ENCODE data around the gene SRGAP2C. TPM values are rescaled to one million over a fixed set of nuclear protein-coding genes. Genes with fewer than 3 reads are reported as not detected.
A peak's percentile ranks its signal among the peaks of the same experiment; 100 is the strongest.
"Not testable (repeated sequence)": the region's sequence is repeated elsewhere in the genome, so short reads cannot be mapped to it uniquely, and the experiment has no call there.

The SRGAP2C gene
- total RNA-seq, 6 experiments from 2014 or later: 3.7 to 7.3 (median 5.4) TPM

DNA sequence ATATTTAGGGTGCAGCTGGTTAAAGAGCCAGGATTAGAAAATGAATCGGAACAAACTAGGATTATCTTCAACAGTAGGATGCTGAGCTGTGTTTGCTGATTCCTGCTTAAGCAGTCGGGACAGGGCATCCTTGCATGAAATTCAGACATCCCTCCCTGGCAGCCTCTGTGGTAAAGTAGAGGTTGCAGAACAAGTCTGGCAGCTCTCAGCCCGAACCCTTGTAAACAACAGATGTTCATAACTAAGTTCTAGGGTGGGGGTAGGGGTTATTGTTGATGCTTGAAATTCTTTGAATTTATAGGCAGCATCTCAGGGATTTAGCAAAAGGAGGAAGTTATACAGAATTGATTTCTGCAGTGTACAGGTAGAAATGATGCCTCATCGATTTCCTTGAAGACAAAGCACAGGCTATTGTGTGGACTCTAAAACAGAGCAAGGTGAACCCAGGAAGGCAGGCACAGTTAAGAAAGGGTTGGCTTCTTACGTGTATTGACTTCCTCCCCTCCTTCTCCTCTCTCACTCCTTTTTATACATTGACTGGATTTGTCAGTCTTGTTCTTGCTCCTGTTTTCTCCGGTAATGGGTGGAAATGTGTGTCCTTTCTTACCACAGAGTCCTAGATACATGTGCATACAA is 114.9 kb downstream of the SRGAP2C start:
- H3K27me3 ChIP-seq; H3K4me1 ChIP-seq; intact Hi-C loops (cut with DNase I); H3K27ac ChIP-seq; H3K36me3 ChIP-seq; H3K4me3 ChIP-seq; ATAC-seq; H3K9me3 ChIP-seq; DNase-seq: not testable (repeated sequence)
- 70% methylated on average over 2 of the region's 6 CpGs for WGBS (ENCODE audit: insufficient coverage, low coverage, low lambda C conversion rate, missing lambda C conversion rate)

DNA sequence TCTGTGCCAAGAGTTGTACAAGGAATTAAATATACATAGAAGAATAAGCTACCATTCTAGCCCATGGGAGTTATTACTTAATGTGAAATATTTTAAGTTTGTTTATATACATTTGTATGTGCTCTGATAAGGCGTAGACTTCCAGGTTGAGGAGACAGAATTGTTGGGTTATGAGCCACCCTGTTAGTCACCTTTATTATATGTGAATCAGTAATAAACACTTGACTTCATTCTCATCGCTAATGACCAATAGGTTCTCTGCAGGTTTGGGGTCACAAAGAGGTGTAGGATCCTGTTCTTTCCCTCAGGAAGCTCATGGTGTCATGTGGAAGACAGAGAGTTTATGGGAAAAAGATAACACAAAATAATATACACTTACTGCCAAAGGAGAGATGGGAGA is 117.1 kb downstream of the SRGAP2C start:
- DNase-seq; H3K27ac ChIP-seq; ATAC-seq; H3K9me3 ChIP-seq; H3K4me3 ChIP-seq; intact Hi-C loops (cut with DNase I); H3K36me3 ChIP-seq; H3K4me1 ChIP-seq; H3K27me3 ChIP-seq: not testable (repeated sequence)
- WGBS (ENCODE audit: insufficient coverage, low coverage, low lambda C conversion rate, missing lambda C conversion rate): 100% methylated on average over 1 of the region's 2 CpGs

DNA sequence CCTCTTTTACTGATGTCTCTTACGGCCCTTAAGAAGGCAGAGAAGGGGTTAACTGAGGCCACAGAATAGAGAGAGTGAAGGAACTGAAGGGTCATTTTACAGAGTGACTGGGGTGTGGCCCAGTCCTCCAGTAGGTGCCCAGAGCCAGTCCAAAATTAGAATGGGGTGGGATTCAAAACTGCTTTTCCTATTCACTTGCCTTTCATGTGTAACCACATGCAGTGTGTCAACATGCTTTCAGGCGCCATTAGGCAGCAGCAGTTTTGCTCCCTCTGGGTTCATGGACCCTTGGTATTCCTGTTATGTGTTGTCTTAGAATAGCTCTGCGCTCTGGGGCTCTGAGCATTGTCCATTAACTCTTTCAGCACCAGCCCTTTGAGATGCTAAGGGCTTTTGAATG is 123.0 kb downstream of the SRGAP2C start:
- H3K4me3 ChIP-seq; H3K27me3 ChIP-seq; H3K4me1 ChIP-seq; H3K27ac ChIP-seq; H3K9me3 ChIP-seq; H3K36me3 ChIP-seq; DNase-seq; intact Hi-C loops (cut with DNase I): not testable (repeated sequence)
- WGBS (ENCODE audit: insufficient coverage, low coverage, low lambda C conversion rate, missing lambda C conversion rate): no CpG with 5 or more reads among the region's 3 CpGs
- ATAC-seq: peak; percentile 19 to 39 (median 34)

DNA sequence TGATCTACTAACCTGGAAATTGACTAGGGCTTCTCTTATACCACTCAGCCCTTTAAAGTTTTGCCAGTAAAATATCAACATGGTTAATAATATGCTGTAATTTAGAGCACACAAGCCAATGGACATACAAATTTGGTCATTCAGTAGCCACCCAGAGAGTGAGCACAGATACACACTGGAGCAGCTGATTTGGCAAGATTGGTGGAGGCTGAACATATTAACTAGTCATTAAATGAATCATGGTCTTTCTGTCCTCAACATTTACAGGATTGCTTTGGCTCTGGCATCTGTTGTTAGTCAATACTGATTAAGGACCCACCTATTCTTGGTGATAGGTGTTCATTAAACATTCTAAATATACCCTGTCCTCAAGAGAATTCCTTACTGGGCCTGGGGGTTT is 130.7 kb downstream of the SRGAP2C start:
- H3K27ac ChIP-seq; intact Hi-C loops (cut with DNase I); H3K9me3 ChIP-seq; DNase-seq; H3K36me3 ChIP-seq; H3K4me1 ChIP-seq; H3K27me3 ChIP-seq; H3K4me3 ChIP-seq: not testable (repeated sequence)
- peak in 2 of 4 donors; percentile 23 to 84 for ATAC-seq

DNA sequence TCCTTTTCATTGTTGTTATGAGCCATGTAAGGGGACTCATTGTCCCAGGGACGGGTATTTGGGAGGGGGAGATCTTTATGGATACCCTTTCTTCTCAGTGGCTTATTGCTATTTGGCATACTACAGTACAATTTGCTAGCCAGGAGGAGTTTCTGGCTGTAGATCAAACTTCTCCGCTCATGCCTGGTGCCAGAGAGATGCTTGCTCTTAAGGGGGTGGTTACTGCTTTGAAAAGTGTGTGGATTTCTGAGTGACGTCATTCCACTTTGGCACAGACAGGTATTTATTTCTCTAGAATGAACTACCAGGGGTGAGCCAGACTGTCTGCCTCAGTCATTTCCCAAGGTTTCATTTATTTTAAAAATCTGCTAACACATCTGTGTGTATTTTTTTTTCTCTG is 131.3 kb downstream of the SRGAP2C start:
- H3K4me1 ChIP-seq; H3K27me3 ChIP-seq; H3K27ac ChIP-seq; intact Hi-C loops (cut with DNase I); DNase-seq; H3K36me3 ChIP-seq; H3K9me3 ChIP-seq; H3K4me3 ChIP-seq: not testable (repeated sequence)
- 37% methylated on average over 2 of the region's 3 CpGs for WGBS (ENCODE audit: insufficient coverage, low coverage, low lambda C conversion rate, missing lambda C conversion rate)
- peak in 3 of 4 donors; percentile 72 to 93 (median 88) for ATAC-seq

DNA sequence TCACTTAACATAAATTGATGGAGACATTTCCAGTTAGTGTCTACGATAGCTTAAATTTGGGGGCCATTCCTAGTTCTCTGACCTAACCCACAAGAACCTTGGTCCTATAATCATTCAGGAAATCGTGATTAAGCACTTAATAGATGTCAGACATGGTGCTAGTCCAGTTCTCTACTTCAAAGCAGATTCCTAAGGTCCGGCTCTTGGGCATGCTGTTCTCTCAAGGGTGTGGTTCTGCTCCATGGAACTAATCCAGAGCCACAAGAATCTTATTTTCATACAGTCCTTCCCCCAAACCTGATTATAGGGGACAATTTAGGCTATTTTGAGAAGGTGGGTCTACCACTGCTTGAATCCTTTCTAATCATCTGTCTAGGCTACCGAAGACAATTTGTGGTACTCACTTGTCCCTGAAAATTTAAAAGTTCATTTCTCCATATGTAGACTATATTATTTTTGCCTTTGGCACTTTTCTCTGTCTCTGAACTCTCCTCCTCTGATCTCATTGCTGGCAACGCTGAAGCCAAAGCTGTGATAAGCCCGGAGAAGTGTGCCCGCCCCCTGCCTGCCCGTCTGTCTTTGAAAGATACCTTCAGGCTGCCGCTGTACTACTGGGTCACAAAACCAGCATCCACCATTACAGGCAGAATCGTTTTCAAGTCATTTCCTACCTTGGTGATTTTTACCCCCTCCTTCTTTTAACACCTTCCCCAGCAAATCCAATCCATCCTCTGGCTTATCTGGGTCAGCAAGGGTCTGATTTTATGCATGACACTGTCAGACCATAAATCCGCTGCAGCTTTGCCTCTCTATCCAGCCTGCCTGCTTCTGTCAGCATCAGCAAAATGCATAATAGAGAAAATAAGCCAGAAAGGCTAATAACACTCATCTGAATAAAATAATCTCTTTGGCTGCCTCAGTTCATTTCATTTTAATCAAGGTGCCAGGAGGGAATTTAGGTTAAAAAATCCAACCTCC is 133.0 kb downstream of the SRGAP2C start:
- intact Hi-C loops (cut with DNase I); DNase-seq; H3K27ac ChIP-seq; ATAC-seq; H3K36me3 ChIP-seq; H3K27me3 ChIP-seq; H3K9me3 ChIP-seq; H3K4me1 ChIP-seq; H3K4me3 ChIP-seq: not testable (repeated sequence)
- WGBS (ENCODE audit: insufficient coverage, low coverage, low lambda C conversion rate, missing lambda C conversion rate): no CpG with 5 or more reads among the region's 11 CpGs

DNA sequence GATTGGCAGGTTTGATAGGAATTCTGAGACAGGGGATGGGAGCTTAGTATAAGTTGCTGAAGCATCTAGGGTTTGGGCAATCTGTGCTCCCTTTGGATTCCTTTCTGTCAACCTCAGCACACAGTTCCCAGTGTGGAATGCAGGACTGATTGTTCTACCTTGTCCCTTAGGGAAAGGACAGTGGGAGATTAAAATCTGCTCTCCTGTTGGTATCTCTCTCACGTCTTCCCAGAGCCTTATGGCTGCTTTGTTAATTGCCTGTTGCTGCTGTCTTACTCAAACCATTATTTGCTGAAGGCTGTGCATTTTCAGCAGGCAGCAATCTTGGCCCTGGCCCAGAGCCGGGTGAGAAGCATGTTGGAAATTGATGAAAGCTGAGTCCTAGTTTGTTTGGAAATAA is 133.9 kb downstream of the SRGAP2C start:
- H3K36me3 ChIP-seq; DNase-seq; ATAC-seq; H3K4me3 ChIP-seq; H3K9me3 ChIP-seq; intact Hi-C loops (cut with DNase I); H3K27ac ChIP-seq; H3K27me3 ChIP-seq; H3K4me1 ChIP-seq: not testable (repeated sequence)
- WGBS (ENCODE audit: insufficient coverage, low coverage, low lambda C conversion rate, missing lambda C conversion rate): 70% methylated on average over 2 of the region's 2 CpGs

DNA sequence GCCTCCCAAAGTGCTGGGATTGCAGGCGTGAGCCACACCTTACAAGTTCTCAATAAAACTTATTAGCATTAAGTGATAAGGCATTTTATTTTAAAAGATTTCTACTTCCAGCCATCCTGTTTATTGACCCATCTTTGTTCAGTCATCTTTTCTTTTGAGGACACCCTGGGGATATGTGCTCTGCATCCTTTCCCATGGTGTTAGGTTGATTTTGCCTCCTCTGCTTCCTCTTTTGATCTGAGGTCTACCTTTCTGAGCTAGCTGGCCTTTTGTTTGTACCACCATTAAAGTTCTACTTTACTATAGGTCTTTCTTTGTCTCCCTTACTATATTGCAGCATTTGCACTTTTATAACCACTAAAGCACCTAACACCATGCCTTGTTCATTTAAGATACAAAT is 136.9 kb downstream of the SRGAP2C start:
- intact Hi-C loops (cut with DNase I); H3K27me3 ChIP-seq; ATAC-seq; H3K36me3 ChIP-seq; H3K4me1 ChIP-seq; H3K27ac ChIP-seq; H3K9me3 ChIP-seq; DNase-seq; H3K4me3 ChIP-seq: not testable (repeated sequence)
- no CpG with 5 or more reads among the region's 1 CpG for WGBS (ENCODE audit: insufficient coverage, low coverage, low lambda C conversion rate, missing lambda C conversion rate)

DNA sequence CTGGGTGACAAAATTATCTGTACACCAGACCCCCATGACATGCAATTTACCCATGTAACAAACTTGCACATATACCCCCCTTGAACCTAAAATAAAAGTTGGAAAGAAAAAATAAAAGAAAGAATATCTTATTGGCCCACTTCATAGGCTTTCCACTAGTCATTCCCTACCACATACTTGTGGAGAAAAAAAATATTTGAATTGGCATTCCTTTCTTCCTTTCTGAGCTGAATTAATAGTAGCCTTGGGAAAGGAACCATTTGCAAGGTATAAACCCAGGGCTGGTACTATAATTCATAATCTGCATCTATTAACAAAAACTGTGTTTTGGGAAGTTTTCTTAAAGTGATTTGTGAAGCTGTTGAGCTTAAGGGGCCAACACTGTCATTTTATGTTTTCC is 140.0 kb downstream of the SRGAP2C start:
- H3K4me3 ChIP-seq; H3K36me3 ChIP-seq; H3K4me1 ChIP-seq; H3K27me3 ChIP-seq; H3K27ac ChIP-seq; DNase-seq; H3K9me3 ChIP-seq; intact Hi-C loops (cut with DNase I); ATAC-seq: not testable (repeated sequence)

DNA sequence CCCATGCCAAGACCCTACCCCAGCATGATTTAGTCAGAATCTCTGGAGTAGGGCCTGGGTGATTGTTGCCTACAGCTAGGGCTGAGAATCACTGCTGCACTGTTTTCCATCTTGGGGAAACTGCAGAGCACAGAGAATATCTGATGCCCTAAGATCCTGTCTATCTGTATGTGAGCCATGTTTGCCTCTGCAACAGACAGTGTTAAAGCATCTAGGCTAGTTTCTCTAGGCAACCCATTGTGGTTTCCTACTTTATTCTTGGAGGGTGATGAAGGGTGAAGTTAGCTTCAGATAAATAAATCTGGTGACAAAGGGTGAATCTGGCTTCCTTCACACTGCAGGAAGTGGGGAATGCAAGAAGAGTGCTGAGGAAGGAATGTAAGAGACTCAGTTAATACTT is 147.4 kb downstream of the SRGAP2C start:
- ATAC-seq; H3K9me3 ChIP-seq; H3K4me1 ChIP-seq; intact Hi-C loops (cut with DNase I); DNase-seq; H3K36me3 ChIP-seq; H3K27me3 ChIP-seq; H3K4me3 ChIP-seq; H3K27ac ChIP-seq: not testable (repeated sequence)

DNA sequence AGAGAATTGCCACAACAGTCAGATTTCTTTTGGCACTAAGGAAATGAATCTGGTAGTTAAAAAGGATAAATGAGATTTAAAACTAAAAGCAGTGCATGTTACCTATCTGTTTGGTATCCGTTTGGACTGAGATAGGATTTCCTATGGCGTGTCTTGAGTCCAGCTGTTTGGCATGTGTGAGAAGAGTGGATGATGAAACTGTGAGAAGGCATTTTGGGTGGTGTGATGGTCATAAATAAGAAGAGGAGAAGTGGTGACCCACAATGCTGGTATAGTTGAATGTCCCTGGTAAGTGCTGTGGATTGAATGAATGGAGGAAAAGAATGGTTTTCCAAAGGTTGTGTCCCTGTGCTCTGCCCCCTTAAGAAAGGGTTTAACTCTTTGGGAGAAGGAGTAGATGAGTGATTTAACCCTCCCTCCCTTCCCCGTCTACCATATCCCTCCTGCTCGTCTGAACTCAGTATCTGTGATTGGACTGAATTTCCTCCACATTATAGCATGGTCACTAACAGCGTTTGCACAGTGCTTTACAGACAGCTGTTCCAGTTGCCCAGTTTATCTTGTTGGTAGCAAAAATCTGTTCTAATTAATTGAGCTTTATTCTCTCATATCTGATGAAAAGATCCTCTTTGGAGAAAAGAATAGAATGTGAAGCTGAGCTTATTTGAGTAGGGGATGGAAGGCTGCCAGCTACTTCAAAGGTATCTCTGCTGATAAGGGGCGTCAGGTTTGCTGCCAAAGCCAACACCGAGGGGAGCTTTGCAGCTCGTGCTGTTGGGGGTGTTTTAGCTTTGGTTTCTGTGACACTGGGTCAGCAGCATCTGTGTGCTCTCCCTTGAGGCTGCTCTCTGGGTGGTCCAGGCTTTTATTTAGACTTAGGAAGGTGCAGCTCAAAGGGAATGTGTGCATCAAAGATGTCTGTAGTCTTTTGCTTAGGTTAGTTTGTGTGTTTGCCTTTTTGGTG is 148.1 kb downstream of the SRGAP2C start:
- no CpG with 5 or more reads among the region's 8 CpGs for WGBS (ENCODE audit: insufficient coverage, low coverage, low lambda C conversion rate, missing lambda C conversion rate)

More for the DNA sequence above, 148.1 kb downstream of the SRGAP2C start:
- H3K27ac ChIP-seq; H3K4me3 ChIP-seq; H3K36me3 ChIP-seq; DNase-seq; H3K4me1 ChIP-seq; ATAC-seq; H3K27me3 ChIP-seq; H3K9me3 ChIP-seq; intact Hi-C loops (cut with DNase I): not testable (repeated sequence)

All from right lobe of liver (tissue), 6 donors.